Gastroesophageal sphincter (tissue), 3 donors: Measurements from ENCODE around the gene FUT8.

Source experiments
- CTCF ChIP-seq, 4 experiments: fragments of 200-600 bp in 2 of 4; fragments of 450-650 bp in 2 of 4; sonication (generic) in 1 of 4; IDR thresholded peaks; one replicate each; pipeline ENCODE4 v1.5.1; 2017 to 2019; ENCODE audit warnings: antibody characterized with exemption in 4 of 4, mild to moderate bottlenecking in 2 of 4, moderate library complexity in 2 of 4
- EP300 ChIP-seq: sonication (generic); formaldehyde crosslinking; IDR thresholded peaks from one replicate; pipeline ENCODE4 v1.6.1; 2017; ENCODE audit warnings: antibody characterized with exemption, mild to moderate bottlenecking
- POLR2A ChIP-seq, 2 donors: fragments of 450-650 bp; IDR thresholded peaks; one replicate each; pipeline ENCODE4 v1.6.1; 2017; ENCODE audit warnings: antibody characterized with exemption in 2 of 2, mild to moderate bottlenecking in 2 of 2, moderate library complexity in 1 of 2

DNA sequence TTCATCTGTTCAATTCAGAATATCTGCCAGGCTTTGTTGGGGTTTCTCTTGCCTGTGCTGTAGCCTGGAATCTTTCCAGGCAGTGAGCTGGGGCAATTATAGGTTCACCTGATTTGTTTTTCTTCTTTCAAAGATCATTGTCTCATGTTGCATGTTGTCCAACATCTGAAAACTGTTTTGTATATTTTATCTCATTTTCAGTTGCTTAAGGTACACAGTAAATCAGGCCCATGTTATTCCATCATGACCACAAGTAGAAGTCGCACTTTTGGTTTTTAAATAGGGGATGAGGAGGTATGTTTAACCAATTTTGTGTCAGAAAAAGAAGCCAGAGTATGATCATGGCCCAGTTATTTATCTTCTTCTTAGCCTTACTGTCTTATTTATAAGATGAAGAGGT lies 24.9 kb upstream of the FUT8 start:
- no peak for TF ChIP-seq CTCF (IDR thresholded peaks at IDR 0.05)
- no peak for TF ChIP-seq EP300
- TF ChIP-seq POLR2A (IDR thresholded peaks at IDR 0.05) = no peak
